Calu3 (cell line): ENCODE measurements around the gene TTC23. TPM values are rescaled to one million over a fixed set of nuclear protein-coding genes. Genes with fewer than 3 reads are reported as not detected.

ENCODE experiments used
- BruUV-seq: library from RNA; stranded (reverse); fragments of 400-500 nt; replicated peaks from 2 replicates; lab custom pipeline; 2021; lab: Mats Ljungman, UMichigan
- CTCF ChIA-PET: fragments of 300-600 bp; sonication (Branson Sonifier 250); formaldehyde crosslinking; loops from one replicate; lab custom pipeline; 2022; ENCODE audit warnings: antibody characterized with exemption; lab: Charles Lee
- DNase-seq: peaks from one replicate; pipeline ENCODE4 v3.0.0; 2022
- H3K27ac Mint-ChIP-seq: one replicate; pipeline ENCODE4 v1.8.0; 2022; ENCODE audit warnings: mixed read lengths; ENCODE audit not compliant: unreplicated experiment
- H3K27me3 Mint-ChIP-seq: one replicate; pipeline ENCODE4 v1.8.0; 2022; ENCODE audit warnings: mixed read lengths; ENCODE audit not compliant: unreplicated experiment
- H3K36me3 Mint-ChIP-seq: one replicate; pipeline ENCODE4 v1.8.0; 2022; ENCODE audit warnings: mild to moderate bottlenecking, moderate library complexity, mixed read lengths; ENCODE audit not compliant: insufficient read depth, unreplicated experiment
- H3K4me1 Mint-ChIP-seq: one replicate; pipeline ENCODE4 v1.8.0; 2022; ENCODE audit warnings: mild to moderate bottlenecking, low read depth, mixed read lengths; ENCODE audit not compliant: unreplicated experiment
- H3K4me3 Mint-ChIP-seq: one replicate; pipeline ENCODE4 v1.8.0; 2022; ENCODE audit warnings: mild to moderate bottlenecking, low read depth, moderate library complexity, mixed read lengths; ENCODE audit not compliant: unreplicated experiment
- H3K9me3 Mint-ChIP-seq: one replicate; pipeline ENCODE4 v1.8.0; 2022; ENCODE audit warnings: low read depth, mixed read lengths; ENCODE audit not compliant: unreplicated experiment
- CTCF ChIP-seq: fragments of 200-600 bp; IDR thresholded peaks from one replicate; pipeline ENCODE4 v1.8.0; 2022; ENCODE audit warnings: antibody characterized with exemption; ENCODE audit not compliant: unreplicated experiment
- intact Hi-C: fragments of 100-400 bp; cut with micrococcal nuclease; formaldehyde crosslinking; loops from one replicate; pipeline ENCODE4 v1.10.0; 2022; ENCODE audit not compliant: unreplicated experiment
- total RNA-seq: library from RNA; stranded (reverse); gene quantifications from 2 replicates; pipeline ENCODE4 v1.2.3, GENCODE V29; 2022

The TTC23 gene
- total RNA-seq, 1 experiment from 2014 or later, result 18.9 TPM

- Mint-ChIP-seq H3K27ac (no peak overlapping the region), H3K27me3 (peaks cover 33% of the 10 kb centered on the region), H3K9me3 (no peaks in the 10 kb centered on the region), H3K4me1 (no peaks in the 10 kb centered on the region), H3K4me3 (peak overlapping the region; percentile 96), H3K36me3 (peaks cover 8% of the 10 kb centered on the region)
- BruUV-seq, result TSS peak; percentile 38
- CTCF ChIA-PET, result interaction anchor here (0.5 kb wide), 1 partner anchor 108 kb away, joined by 3 read pairs; no protein-coding TSS in a partner anchor
- DNase-seq, result no peak
- intact Hi-C loops, result no loop called here
- TF ChIP-seq CTCF, result no peak
These were observed 142.8 kb downstream of the TTC23 start for GRCh38 chr15:99106417-99107220.

- H3K9me3 Mint-ChIP-seq, result no peaks in the 10 kb centered on the region
- H3K4me1 Mint-ChIP-seq, result no peaks in the 10 kb centered on the region
- no TSS peak for BruUV-seq
- peaks cover 38% of the 10 kb centered on the region for H3K27me3 Mint-ChIP-seq
- no peak overlapping the region for H3K27ac Mint-ChIP-seq
- H3K4me3 Mint-ChIP-seq, result peak overlapping the region; percentile 96
- DNase-seq, result peak; percentile 63
- peaks cover 8% of the 10 kb centered on the region for H3K36me3 Mint-ChIP-seq
- no peak for TF ChIP-seq CTCF
- CTCF ChIA-PET, result interaction anchor here (0.9 to 1.4 kb wide), 4 partner anchors 18 to 599 kb away, joined by 3 to 8 read pairs (median 4); no protein-coding TSS in a partner anchor
- intact Hi-C loops, result no loop called here
These were observed 143.7 kb downstream of the TTC23 start for GRCh38 chr15:99105514-99106341.

GRCh38 chr15:99104788-99105513, 144.4 kb downstream of the TTC23 start, which contains the start of gene SYNM:
Gene SYNM, plus strand, starts transcription at chr15:99105080. Its CDS starts 120 bp downstream, at chr15:99105200.
- TF ChIP-seq CTCF, result peak; percentile 84
- peak; percentile 89 for DNase-seq
- H3K4me1 Mint-ChIP-seq, result peaks cover 5% of the 10 kb centered on the region
- H3K36me3 Mint-ChIP-seq, result peaks cover 8% of the 10 kb centered on the region
- peaks cover 46% of the 10 kb centered on the region for H3K27me3 Mint-ChIP-seq
- H3K4me3 Mint-ChIP-seq, result peak within 1 kb of the TSS; percentile 96
- CTCF ChIA-PET, result interaction anchor here (0.9 to 1.4 kb wide), 4 partner anchors 19 to 599 kb away, joined by 3 to 8 read pairs (median 4); no protein-coding TSS in a partner anchor
- H3K27ac Mint-ChIP-seq, result no peak within 1 kb of the TSS
- H3K9me3 Mint-ChIP-seq, result no peaks in the 10 kb centered on the region
- BruUV-seq, result no TSS peak
- intact Hi-C loops, result no loop called here

- Mint-ChIP-seq H3K4me1 (peaks cover 8% of the 10 kb centered on the region), H3K9me3 (no peaks in the 10 kb centered on the region), H3K4me3 (no peak overlapping the region), H3K36me3 (peaks cover 8% of the 10 kb centered on the region), H3K27ac (no peak overlapping the region), H3K27me3 (peaks cover 62% of the 10 kb centered on the region)
- DNase-seq, result no peak
- no peak for TF ChIP-seq CTCF
- CTCF ChIA-PET, result interaction anchor here (0.6 to 1.3 kb wide), 3 partner anchors 20 to 260 kb away, joined by 3 read pairs; no protein-coding TSS in a partner anchor
- BruUV-seq, result no TSS peak
- intact Hi-C loops, result no loop called here
These were observed 146.1 kb downstream of the TTC23 start for GRCh38 chr15:99103279-99103678.
